GM21825 (cell line): ENCODE measurements around the gene MDP1.
"Not testable (repeated sequence)": the region's sequence is repeated elsewhere in the genome, so short reads cannot be mapped to it uniquely, and the experiment has no call there.

Source experiments
- ATAC-seq: cut with Tn5 transposase; IDR thresholded peaks from one replicate; pipeline ENCODE4 v1.9.1; 2021; ENCODE audit warnings: mild to moderate bottlenecking, moderate library complexity; ENCODE audit not compliant: unreplicated experiment

Gene MDP1

DNA sequence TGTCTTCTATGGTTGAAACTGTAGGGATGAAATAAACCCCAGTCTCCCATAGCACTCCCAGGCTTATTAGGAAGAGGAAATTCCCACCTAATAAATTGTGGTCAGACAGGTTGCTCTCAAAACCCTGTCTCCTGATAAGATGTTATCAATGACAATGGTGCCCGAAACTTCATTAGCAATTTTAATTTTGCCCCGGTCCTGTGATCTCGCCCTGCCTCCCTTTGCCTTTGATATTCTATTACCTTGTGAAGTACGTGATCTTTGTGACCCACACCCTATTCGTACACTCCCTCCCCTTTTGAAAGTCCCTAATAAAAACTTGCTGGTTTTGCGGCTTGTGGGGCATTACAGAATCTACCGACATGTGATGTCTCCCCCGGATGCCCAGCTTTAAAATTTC, 13.3 kb downstream of the MDP1 start:
- not testable (repeated sequence) for ATAC-seq

DNA sequence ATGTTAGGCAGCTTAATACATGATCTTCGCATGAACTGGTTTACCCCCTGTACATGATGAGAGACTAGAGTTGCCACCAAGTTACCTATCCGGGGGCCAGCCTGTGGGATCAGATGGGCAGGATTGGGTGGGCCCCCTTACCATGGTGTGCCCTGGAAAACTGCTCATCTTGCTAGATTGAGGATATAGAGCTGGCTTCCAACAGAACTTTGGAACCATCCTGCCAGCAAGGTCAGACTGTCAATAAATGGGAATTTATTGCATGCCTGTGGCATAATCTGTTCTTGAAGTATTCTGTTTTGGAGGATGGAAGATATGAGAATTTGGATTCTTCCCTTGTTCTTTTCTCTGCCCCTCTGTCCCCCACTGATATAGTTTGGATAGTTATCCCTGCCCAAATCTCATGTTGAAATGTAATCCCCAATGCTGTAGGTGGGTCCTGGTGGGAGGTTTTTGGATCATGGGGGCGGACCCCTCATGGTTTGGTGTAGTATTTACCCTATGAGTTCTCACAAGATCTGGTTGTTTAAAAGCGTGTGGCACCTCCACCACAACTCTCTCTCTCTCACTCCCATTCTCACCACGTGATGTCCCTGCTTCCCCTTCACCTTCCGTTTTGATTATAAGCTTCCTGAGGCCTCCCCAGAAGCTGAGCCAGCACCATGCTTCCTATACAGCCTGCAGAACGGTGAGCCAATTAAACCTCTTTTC, 16.9 kb downstream of the MDP1 start:
- no peak for ATAC-seq

DNA sequence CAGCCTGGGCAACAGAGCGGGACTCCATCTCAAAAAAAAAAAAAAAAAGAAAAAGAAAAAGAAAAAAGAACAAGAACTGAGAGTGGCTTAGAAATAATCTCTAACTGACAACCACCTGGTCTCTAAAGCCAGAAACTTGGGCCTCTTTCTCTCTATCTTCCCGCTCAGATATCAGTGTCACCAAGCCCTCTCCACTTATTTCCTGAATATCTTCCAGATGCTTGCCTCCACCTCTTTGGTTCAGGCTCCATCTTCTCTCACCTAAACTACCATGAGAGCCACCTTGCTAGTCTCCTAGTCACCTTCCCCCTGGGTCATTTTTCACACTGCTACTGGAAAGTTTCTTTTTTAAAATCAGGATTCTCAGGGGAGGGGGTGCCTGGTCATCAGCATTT, 18.8 kb downstream of the MDP1 start:
- ATAC-seq, result no peak

DNA sequence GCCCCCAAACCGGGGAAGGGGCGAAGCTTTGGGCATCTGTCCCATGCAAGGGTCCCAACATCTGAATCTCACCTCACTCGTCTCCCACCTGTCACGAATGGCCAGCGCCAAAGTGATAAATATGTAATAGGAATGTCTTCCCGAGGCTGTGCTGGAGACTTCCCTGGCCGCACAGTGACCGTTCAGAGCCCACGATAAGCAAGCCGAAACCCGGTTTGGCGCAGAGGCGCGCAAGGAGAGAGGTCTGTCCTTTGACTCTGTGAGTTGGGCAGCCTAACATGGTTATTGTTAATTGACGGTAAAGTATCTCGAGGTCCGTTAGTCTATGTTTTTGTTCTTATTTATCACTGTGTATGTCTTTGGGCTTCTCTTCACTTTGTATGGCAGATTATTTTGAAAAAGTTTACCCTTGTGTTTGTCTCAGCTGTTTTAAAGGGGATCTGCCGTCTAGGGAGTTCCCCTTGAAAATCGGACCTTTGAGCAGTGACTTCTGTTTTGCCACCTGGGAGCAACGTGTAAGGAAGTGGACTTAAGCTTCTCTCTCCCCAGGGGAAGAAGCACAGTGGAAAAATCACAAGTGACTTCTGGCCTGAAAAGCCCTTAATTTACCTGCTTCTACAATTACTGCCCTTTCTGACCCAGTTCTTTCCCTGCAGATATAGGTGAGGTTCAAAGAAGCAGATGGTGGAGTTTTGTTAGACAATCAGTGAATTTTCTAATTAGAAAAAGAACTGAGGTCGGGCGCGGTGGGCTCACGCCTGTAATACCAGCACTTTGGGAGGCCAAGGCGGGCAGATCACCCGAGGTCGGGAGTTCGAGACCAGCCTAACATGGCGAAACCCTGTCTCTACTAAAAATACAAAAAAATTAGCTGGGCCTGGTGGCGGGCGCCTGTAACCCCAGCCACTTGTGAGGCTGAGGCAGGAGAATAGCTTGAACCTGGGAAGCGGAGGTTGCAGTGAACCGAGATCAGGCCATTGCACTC, 19.5 kb downstream of the MDP1 start:
- ATAC-seq, result peak; percentile 23

DNA sequence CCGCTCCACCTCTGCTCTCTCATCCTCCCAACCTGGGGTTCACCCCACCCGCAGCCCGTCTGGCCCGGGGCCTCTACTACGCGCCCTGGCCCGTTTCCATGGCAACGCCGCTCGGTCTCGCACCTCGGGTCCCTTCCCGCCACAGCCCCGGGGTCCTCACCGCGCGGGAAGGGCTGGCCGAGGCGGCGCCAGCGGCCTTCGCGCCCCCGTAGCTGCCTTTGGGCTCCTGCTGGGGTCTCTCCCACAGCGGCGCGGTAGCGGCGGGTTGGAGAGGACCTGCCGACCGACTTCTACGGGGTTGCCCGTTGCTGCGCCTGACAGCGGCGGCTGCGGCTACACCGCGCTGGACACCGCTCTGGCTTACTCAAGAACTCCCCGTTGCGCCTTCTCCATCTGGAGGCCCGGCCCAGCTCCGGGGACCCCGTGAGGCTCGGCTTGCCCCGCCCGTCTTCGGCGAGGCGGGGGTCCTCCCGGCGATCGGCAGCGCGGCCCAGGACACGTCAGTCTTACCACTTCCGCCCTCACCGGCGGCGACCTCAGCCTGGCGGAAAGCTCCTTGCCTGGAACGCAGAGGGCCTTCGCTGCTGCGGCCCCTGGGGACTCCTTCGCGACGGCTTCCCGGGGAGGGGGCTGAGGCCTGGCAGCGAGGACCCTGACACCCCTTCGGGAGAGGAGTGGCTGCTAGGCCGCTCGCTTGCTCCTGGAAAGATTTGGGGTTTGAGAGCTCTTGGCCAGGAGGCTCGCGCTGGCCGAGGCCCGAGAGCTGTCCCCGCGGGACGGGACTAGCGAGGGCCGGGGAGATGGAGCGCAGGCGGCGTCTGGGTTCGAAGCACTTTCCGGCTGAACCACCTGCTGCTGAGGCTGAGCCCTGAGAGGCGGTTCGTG, 20.4 kb downstream of the MDP1 start, which contains the start of gene TM9SF1:
TM9SF1 (minus strand) TSS at position 256 of the 885 bp plus-strand sequence. CDS start 422 bp downstream, outside the sequence.
- ATAC-seq, result peak; percentile 74

DNA sequence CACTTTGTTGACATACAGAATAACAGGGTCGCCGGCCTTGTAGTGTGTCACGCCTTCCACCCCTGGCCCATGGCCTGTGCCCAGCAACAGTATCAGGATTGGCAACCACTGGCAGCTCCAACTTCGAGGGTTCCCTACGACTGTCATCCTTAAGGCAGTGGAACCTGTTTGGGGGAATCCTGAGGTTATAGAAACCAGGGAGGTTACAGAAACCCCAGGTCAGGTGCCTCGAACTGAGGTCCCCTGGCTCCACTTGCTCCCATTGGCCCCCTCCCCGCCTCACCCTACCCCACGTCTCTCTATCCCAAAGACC, 21.0 kb downstream of the MDP1 start:
- no peak for ATAC-seq

DNA sequence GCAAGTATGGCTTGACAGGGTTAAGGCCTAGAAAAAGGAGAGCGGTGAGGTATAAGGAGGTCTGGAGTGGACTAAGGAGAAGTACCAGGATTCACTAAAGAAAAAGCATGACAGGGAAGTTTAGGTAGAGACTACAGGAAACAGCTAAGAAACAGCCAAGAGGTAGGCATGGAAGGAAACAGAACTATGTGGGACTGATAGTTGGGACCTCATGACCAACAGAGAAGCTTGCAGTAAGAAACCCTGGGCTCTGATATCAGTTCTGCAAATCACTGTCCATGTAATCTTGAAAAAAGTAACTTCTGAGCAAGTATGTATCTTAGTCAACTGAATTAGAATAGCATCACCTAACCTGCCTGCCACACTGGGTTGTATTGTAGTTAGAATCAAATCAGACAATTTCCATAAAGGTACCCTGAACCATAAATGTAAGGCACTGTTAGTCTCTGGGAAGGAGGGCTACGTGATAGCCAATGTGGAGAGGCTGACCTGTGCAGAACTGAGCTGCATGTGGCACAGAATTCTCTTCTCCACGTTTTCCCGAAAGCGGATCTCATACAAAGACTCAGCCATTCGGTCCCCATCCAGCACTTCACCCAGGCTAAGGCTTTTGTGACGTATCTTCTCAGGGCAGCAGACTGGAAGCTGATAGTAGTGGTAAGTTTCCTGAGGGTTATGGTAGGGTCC, 21.5 kb downstream of the MDP1 start:
- no peak for ATAC-seq

DNA sequence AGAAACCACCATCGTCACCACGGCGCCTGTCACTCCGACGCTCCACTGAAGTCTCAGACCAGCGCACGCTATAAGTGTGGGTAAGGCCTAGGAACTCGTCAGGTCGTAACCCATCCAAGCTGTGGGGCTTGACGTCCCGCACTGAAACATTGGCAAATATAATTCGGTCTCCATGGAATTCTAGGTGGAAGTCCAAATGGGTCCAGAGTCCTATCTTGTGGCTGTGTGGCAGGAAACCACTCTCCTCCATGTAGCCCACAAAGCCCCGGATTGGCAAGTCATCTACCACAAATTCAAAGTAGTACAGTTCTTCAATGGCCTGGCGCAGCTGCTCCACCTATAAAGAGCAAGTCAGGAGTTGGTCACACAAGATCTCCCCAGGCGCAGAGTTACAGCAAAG, 22.9 kb downstream of the MDP1 start:
- ATAC-seq, result no peak

DNA sequence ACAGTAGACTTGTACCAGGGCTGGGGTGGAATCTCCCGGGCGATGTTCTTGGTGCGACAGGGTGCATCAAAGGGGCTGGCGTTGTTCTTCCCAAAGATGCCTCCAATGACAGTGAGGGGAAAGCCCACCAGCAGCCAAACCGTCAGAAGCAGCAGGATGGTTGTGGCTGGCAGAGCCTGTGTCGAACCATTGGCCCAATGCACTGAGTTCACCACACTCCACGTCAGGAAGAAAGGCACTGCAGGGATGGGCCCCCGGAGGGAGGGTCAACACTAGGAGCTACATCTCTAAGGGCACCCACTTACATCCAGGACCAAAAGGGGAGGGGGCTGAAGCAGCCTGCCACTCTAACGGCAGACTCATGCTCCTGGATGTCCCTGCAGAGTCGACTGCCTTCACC, 25.4 kb downstream of the MDP1 start:
- no peak for ATAC-seq

DNA sequence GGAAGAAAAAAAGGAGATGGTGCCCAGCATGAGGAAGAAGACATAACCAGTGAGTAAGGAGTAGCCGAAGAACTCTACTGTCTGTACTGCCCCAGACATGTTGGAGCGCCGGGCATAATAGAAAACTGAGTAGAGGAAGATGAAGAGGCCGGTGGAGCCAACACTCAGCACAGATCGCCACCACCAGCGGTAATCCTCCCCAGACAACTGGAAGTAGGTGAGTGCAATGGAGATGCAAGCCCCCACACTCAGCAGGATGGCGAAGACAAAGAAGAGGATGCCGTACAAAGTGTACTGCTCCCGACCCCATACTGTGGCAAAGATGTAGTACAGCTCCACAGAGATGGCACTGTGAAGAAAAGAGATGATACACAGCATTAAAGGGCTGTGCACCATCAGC, 26.4 kb downstream of the MDP1 start:
- ATAC-seq, result no peak

DNA sequence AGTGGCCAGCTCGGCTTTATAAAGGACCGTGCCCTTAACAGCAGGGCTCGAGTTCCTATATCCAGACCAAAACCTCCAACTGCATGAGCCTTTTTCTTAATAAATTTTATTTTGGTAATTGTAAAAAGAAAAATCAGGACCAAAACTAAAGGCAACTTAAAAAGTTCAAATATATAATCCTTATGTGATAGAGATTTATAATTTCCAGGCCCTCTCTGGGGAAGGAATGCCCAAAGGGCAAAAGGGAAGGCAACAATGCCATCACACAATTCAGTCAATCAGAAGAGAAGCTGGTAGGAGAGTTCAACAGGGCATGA, 26.8 kb downstream of the MDP1 start:
- no peak for ATAC-seq

DNA sequence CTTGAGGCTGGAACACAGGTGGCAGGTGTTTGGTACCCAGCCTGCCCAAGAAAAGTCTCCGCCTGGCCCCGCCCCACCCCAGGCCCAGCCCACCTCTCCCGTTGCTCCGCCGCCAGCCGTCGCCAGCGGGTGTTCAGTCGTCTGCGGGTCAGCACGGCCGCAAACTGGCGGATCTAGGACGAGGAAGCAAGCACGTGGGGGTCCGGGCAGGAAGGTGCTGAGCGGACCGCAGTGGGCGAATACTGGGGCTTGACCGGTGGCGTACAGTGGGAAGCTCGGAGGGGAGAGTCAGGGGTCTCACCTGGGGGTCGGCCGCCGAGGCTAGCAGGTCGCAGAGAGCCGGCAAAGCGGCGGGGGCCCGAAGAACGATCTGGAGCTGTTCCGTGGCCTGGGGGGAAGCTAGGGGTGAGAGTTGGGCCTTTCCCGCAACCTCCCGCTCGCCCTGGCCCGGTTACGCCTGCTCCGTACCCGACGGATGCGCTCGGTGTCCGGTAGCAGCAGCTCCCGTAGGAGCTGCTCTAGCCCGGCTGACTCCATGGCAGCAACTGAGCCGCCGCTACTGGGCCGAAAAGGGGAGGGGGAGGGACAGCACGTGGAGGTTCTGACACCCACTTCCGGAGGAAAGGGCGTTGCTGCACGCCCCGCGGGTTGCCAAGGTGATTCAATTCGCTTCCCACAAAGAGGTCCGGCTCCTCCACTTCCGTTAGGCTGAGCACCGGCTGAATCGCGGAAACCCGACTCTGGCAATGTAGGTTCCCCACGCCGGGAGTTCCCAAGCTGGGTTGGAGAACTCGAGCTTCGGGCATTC, 27.4 kb downstream of the MDP1 start, which contains the start of gene IPO4:
IPO4 (minus strand) TSS at position 566 of the 808 bp plus-strand sequence; CDS start at position 537, 29 bp downstream.
- peak; percentile 85 for ATAC-seq

DNA sequence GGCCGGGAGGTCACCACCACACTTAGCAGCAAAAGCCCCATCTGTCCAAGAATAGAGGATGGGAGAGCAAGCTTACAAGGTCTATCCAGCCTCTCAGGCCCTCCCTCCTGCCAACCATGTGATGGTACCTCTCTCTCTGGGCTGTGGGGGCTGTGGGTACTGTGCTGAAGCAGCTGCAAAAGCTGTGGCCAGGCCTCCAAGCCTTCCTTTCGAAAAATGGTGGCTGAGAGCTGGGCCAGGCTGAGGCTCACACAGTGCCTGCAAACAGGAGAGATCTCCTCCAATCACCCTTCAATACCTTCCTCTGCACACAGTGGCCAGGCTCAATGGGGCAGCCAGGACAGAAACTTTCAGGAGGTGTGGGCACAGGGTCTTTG, 28.3 kb downstream of the MDP1 start:
- ATAC-seq, result no peak

DNA sequence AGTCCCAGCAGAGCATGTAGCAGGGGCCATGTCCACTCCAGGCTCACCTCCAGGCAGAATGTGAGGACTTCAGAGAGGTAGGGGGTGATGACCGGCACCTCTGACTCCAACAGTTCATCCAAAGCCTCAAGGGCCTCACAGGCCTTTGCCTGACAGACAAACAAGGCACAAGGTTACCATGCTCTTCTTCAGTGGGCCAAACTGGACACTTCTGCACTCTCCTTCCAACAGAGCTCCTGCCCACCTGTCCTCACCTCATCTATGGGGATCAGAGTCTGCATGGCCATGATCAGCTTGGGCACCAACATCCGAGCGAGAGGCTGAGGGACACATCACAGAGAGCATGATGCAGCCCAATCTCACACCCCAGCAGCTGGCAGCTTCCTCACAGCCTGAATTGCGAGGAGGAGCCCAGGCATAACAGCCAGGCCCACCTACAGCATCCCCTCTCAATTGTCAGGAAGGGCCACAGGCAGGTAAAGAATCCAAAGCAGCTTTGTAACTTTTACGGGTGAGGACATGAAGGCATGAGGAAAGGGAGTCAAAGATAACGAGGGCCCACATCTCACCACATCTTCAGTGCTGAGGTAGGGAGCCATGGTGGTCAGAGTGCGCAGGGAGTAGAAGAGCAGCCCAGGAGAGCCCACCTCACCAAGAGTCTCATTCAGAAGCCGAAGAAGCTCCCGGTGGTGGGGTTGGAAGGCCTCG, 28.9 kb downstream of the MDP1 start:
- ATAC-seq, result no peak

DNA sequence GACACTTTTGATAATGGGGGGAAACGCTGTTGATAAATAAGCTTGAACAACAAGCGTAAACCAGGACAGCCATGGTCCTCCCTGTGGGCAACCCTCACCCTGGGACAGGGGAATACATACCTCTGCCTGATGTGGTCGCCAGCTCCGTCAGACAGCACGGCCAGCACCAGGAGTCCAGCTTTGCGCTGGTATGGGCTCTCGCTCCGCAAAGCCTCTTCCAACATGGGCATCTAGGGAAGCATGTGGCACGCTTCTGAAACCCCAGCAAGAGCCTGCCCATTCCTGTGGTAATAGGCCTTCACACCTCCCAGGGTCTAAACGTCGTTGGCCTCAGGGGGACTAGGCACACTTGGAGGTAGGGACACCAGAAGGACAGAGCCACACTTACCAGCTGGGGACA, 30.1 kb downstream of the MDP1 start:
- ATAC-seq, result no peak

DNA sequence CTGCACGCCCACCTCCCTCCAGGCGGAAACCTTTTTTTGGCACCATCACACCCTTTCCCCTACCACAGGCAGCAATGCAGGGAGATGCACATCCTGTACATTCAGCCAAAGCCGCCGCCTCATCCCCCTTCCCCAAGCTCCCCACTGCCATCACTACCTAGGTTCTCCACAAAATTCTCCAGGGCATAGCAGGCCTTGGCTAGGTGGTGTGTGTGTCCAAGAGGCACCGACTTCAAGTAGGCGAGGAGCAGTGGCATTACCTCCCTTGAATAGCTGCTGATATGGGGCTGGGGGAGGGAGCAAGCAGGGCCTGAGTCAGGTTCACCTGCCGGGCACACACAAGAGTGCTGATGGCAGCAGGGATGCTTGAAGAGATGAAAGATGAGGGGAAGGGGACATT, 30.8 kb downstream of the MDP1 start:
- ATAC-seq, result no peak

DNA sequence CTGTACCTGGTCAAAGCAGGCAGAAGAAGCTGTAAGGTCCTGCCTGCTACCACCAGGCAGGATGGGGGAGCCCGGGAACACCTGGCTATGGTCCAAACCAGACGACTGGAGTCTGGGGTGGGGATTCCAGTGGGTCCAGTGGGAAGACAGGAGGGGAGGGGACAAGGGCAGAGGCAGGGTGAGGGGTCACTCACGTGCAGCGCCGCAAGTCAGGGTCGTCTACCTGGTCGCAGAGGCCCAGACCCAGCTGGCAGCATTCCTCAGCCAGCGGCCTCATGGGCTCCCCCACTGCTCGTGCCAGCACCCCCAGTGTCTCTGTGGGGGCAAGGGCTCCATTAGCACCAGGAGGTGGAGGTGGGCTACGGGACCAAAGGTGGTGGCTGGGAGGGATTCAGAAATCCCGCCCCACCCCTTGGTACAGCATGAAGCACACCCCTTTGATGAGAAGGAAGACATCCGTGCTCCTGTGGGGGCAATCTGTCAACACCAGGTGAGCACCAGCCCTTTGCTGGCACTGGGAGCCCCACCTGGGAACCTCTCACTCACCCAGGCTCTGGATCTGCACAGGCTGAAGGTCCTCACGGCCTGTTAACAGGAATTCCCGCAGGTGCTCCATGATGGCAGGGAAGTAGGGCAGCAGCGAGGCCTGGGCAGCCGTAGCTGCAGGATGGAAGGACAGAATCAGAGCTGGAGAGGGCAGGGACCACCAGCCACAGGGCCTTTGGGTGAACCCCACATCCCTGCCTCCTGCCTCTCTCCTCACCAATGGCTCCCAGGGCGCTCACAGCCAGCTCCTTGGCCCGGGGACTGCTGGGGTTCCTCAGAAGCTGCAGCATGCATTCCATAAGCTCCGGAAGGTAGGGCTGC, 31.5 kb downstream of the MDP1 start:
- ATAC-seq, result no peak

DNA sequence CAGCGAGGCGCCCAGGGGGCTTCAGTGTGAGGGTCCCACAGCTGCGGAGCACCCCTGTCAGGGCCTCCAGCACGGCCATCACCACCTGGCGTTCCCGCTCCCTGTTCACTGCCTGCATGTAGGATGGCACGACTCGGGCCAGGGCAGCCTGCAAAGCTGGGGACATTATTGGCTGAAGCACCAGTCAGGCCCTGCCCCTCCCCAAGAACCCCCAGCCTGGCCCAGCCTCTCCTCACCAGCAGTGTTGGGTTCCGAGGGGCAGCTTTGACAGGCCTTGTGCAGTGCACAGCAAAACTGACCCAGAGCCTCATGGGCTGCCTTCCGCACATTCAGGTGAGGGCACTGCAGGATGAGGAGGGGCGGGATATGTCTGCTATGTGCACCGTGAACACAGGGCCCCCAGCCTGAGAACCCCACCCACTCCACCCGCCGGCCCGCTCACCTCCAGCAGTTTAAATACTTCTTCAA, 32.8 kb downstream of the MDP1 start:
- no peak for ATAC-seq
